Measurements from ENCODE around the gene CDC7.
"Not testable (repeated sequence)": the region's sequence is repeated elsewhere in the genome, so short reads cannot be mapped to it uniquely, and the experiment has no call there.

Gene CDC7

DNA sequence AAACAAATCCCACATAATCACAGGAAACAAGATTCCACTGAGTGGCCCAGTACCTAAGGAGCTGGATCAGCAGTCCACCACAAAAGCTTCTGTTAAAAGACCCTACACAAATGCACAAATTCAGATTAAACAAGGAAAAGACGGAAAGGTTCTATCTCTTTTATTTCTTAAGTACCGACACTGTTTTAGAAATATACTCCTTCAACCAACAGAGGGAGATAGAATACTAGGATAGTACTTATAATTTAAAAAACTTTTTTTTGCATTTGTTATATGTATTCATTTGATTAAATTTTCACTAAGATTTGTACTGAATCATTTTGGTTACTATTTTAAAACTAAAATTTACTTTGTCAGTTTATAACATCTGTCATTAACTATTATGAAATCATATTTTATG is 12.5 kb downstream of the CDC7 start:
- no peak for DNase-seq

DNA sequence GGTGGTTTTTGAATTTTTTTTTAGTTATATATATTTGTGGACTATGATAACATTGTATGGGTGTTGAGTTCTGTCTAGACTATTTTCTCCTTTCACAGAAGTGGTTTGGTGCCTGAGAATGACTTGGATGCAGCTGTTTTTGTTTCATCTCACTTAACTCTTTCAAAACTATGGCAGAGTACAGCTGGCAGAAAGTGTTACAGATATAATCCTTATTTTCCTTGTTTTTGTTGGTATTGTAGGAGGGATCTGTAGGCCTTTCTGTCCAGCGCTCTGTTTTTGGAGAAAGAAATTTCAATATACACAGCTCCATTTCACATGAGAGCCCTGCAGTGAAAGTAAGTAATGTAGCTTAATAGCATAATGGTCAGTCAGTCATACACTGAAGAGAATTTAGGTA is 13.1 kb downstream of the CDC7 start:
- DNase-seq: no peak

DNA sequence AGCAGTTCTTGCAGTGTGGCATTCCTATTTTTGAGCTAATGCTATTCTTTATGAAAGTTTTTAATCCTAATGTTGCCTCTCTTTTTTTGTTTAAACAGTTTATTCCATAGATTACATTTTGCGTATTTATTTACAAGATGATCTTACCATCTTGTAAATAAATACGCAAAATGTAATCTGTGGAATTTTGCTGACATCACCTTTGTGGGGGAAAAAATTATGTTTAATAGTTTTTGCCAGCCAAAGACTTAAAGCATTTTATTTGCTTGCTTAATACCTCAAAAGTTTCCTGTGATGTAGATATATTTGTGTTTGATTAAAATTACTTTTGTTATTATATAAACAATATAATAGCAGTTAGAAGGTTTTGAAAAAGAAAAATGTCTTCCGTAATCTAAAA is 15.3 kb downstream of the CDC7 start:
- no peak for DNase-seq

DNA sequence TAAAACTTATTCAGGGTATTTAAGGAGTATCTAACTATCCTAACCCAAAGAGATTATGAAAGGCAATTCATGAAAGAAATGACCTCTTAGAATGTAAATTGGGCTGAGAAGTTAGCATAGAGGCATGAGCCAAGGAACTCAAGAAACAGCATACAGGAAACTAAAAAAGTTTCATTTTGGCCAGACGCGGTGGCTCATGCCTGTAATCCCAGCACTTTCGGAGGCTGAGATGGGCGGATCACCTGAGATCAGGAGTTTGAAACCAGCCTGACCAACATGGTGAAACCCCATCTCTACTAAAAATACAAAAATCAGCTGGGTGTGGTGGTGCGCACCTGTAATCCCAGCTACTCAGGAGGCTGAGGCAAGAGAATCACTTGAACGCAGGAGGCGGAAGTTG is 16.0 kb downstream of the CDC7 start:
- DNase-seq: not testable (repeated sequence)

DNA sequence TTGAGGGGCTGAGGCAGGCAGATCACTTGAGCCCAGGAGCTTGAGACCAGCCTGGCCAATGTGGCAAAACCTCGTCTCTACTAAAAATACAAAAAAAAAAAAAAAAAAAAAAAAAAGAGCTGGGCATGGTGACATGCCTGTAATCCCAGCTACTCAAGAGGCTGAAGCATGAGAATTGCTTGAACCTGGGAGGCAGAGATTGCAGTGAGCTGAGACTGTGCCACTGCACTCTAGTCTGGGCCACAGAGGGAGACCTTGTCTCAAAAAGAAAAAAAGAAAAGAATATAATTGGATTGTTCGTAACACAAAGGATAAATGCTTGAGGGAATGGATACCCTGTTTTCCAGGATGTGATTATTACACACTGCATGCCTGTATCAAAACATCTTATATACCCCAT is 18.5 kb downstream of the CDC7 start:
- DNase-seq: not testable (repeated sequence)

DNA sequence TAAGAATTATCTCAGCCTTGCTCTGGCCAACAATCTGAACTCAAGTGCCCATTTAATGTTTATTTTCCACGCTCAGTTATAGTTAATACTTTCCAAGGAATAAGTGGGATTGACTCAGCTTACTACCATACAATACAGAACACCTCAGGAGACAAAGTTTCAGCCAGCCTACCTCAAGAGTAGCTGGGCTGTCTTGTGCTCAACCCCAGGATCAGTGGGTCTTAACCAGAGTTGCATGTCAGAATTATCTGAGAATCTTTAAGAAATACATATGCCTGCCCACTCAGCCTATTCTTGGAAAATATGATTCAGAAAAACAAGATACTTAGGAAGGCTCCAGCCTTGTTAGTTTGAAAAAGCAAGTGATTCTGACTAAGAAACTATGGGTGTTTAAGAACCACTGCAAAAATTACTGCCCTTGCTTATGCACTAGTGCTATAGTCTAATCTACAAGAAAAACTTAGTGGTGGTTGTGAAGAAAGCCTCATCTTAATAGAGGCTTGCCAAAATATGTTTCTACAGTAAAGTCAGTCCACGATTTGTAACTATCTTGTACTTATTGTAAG is 20.4 kb downstream of the CDC7 start:
- DNase-seq: no peak

DNA sequence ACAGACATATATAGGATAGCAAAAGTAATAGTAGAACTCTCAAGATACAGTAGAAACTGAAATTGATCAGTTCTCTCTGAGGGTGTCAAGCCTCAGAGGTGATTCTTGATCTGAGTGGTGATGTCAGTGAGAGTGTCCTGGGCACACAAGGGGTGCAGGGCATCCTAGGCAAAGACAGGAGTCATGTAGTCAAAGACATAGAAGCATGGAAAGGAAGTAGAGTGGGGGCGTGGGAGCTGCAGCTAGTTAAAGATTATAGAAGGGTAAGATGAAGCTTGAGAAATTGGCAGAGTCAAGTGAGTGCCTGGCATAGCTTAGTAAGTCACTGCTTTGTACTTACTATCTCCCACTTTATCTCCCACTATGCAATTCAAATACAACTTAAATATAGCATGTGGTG is 22.8 kb downstream of the CDC7 start:
- peak; percentile 26 to 37 for DNase-seq

DNA sequence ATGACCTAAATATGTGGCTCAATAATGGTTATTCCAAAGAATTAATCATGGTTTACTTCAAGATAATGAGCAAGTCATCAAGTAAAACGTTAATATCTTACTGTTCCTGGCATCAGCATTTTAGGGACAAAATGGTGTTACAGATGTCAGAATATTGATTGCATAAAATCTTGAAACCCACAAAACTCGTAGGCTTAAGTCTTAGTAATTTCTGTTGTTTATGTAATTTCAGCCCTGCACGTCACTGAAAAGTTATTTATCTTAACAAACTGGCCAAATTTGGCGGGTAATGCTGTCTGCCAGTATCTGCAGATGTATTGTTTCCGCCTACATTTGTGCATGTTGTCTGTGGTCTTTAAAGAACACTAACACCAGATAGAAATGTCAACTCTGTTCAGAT is 25.8 kb downstream of the CDC7 start:
- no peak for DNase-seq

DNA sequence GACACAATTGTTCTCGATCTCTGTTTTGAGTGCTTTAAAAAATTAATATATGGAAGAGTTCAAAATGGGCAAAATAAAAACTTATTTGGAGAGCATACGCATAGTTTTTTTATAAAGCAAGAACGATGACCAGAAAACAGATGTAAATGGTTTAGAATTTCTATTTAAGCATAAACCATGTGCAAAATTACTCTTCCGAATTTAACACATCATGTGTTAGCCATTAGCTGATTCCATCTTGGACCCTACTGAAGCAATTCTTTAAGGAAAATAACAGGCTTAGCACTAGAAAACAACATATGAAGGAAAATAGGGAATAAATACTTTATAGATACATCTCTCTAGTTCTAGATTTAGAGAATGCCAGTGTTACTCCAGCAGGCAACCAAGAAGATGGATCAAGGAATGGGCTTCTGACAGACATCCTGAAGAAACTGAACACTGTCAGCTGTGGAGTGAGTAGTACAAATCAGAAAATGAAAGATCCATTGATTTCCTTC is 26.7 kb downstream of the CDC7 start:
- DNase-seq: no peak

DNA sequence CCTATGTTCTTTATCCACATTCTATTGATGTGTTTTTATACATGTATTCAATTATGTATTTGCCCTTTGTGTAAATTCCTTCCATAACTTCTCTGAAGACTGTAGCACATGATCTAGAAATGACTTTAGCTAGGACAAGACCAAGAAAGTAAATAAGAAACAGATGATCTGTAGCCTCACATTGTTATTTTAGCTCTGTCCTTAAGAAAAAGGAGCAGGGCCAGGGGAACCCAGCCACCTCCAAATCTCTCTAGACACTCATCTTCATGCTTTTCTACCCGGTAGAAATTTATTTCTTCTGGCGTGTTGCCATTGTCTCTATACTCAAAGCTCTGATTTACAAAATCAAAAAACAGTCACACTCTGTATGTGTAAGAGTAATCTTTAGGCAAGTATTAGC is 27.1 kb downstream of the CDC7 start:
- no peak for DNase-seq

DNA sequence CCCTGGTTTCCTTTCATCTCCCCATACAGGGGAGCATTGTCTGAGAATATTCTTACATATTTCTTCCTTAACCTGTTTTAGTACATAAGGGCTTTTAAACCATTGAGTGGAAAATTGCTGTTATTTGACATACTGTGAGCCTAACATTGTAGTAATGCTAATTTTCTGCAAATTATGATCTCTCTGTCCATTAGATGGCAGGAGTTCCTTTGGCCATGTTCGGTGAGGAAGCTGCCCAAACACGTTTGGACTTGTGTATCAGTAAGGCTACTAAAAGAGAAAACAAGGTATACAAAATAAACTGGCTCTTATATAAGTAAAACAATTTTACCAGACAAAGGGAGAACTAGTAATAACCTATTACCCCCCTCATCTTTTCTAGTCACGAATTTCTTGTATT is 29.2 kb downstream of the CDC7 start:
- no peak for DNase-seq

DNA sequence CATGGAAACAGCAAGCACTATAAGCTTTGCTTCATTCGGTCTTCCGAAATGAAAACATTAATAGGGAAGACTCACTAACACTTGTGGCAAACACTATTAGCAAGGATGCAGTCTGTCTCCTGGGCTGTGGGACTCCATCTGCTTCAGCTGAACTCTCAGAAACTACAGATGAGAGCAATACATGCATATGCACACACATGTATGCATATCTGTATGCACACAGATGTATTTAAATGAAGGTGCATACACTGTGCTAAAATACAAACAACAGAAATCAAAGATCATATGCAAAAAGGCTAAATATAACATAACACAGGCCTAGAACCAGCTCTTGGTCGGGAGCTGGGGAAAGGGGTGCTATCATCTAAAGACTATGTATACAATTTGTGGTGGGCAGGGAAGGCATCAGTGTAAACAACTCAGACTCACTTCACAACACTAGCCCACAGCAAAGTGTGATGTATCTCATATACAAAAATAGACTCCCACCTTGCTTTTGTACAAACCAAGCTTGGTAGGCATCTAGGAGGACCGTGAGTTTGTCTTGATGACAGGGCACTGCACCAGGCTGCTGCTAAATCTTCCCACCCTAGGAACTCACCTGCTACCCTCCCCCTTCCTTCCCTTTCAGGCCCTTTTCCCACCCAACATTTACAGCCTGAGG is 32.8 kb downstream of the CDC7 start:
- no peak for DNase-seq

DNA sequence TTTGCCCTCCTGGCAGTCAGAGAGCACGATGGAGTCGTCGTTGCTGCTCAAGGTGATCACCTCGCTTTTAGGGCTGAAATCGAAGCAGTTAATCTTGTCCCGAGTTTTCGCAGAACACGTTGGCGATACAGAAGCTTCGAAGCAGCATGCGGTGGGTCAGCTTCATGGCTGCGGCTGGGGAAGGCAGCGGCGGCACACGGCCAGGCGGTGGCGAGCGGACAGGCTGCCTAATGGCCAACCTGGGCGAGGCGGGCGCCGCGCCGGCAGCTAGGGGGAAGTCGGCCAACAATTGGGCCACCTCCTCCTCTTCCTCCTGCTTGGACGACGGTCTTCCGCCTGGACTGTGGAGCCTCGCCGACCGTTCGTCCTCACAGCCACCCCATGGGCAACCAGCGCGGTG is 34.8 kb downstream of the CDC7 start:
- DNase-seq: no peak

DNA sequence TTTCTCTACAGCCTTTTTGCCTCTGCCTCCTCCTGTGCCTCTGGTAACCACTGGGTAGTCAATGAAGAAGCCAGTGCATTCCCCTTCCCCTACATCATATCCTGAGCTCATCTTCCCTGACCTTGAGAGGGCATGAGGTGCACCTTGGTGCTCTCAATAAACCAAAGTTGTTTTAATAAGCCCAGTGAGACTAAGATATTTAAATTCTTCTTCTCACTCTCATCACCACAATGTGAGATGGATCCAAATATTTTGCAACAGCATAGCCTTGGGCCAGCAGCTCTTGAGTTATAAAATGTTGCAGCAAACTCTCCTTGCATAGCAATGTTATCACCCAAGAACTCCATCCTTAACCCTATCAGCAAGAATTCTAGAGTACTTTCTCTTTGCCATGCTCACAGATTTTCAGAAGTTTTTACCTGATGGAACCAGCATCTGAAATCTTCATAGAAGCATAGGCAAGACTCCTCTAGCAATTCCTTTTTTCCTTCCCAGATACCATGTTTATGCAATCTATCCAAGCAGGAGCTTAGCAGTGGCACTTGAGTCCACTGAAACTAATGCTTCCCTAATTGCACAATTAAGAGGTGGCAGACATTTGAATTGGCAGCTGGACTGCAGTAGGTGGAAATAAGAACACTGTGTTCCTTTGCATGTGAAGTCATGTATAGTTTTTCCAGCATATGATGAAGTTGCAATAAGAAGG is 36.8 kb downstream of the CDC7 start:
- no peak for DNase-seq

DNA sequence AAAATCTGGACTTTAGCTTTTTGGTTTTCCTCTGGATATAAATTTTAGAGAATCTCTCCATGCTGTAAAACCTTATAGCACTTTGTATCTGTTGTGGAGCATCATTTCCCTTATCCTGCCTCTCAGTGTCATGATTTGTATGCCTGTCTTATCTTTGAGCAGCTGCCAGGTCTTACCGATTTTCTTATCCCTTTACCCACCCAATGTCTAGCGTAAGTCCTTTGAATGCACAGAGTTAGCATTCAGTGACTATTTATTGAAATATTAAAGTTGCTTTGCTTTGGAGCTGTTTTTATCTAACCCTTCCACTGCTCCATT is 37.3 kb downstream of the CDC7 start:
- DNase-seq: no peak

DNA sequence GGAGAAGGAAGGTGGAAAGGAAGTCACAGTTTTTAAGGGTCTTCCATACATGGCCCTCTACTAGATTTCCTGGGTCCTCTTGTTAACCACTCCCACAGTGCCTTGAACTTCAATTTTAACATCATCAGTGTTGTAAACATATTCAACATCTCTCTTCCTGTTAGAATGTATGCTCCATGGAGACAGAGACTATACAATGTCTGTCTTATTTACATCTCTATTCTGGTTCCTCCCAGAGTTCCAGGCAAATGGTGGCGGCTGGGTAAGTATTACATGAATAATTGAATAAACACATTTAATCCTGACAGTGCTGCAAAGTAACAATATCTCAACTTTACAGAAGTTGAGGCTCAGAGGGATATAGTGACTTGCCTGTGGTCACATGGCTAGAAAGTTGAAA is 40.3 kb downstream of the CDC7 start:
- DNase-seq: no peak

DNA sequence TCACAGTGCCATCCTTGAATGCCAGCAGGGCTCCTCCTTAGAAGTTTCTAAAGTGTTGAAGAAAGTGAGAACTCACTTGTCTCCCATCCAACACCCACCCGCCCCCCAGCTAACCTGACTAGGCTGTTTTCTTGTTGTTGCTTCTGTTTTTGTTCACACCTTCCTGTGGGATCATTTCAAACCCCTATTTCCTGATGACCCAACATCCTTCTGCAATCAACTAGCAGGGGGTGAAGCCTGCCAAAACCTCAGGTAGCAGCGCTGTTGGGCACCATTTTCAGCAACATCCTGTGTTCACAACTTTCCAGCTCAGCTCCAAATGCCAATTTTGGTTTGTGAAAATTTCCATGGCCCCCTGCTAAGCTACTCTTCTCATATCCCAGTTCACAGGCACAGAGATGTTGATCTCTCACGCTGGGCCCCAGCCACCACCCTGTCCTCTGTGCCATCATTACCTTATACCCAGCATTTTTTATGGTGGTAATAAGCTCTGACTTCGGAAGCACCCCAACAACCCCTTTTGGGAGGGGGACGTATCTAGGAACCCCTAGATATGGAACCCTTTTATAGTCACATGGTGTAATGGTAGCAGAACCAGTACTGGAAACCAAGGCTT is 41.4 kb downstream of the CDC7 start:
- DNase-seq: no peak

DNA sequence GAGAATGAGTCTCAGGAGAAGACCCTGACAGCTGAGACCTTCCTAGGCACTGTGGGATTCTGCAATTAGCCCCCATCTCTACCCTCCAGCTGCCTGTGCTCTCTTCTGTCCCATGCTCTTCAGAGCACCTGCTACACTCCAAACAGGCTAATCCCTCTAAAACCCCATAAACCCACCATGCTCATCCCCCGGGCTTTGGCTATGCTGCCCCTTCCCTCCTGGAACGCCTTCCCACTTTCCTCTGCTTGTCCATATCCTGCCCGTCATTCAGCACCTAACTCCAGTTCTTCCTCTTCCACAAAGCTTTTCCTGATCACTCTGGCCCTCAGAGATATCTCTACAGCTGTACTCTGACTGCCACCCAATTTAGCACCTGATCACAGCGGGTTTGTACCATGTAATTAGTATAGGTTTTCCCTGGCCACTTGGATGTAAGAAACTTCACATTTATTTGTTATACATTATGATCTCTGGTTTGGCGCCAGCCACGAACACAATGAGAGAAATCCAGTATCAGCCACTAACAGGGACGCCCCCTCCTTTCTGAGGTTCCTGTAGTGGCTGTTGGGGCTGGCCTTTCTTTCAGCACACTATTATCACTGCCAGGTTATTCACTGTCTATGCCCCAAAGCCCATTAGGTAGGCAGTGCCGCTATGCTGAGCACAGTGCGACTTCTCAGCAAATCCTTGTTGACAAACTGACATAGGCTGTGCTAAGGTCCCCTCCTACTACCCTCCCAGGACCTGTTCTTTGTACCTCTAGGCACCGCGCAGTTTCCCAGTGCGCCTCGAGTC is 45.1 kb downstream of the CDC7 start:
- DNase-seq: no peak

DNA sequence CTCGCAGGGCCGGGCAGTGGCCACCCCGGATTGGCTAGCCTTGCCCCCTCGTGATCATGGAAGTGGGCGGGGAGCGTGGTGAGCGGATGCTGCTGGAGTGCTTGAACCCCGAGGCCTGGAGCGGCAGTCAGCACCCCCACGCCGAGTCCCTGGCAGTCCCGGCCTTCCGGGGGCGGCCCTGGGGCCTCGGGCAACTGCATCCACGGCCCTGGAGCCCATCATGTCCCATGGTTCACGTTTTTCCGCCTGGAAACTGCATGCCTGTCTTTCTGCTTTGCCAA is 45.6 kb downstream of the CDC7 start:
- no peak for DNase-seq

DNA sequence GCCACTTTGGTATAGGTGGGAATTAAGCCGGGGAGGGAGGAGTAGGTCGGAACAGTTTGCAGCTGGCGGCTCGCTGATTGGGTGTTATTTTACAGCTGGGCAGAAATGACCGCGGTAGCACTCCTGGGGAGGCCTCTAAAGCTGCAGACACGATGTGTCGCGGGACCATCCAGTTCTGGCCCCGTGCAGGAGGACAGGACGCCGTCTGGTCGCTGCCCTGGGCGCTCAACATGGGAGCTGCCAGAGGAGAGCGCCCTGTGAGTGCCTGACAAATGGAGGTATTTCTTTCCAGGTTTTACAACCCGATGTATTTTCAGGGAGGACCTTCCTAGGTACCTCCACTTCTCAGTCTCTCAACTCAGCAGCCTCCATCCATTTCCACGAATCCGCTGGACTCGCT is 46.2 kb downstream of the CDC7 start:
- no peak for DNase-seq

DNA sequence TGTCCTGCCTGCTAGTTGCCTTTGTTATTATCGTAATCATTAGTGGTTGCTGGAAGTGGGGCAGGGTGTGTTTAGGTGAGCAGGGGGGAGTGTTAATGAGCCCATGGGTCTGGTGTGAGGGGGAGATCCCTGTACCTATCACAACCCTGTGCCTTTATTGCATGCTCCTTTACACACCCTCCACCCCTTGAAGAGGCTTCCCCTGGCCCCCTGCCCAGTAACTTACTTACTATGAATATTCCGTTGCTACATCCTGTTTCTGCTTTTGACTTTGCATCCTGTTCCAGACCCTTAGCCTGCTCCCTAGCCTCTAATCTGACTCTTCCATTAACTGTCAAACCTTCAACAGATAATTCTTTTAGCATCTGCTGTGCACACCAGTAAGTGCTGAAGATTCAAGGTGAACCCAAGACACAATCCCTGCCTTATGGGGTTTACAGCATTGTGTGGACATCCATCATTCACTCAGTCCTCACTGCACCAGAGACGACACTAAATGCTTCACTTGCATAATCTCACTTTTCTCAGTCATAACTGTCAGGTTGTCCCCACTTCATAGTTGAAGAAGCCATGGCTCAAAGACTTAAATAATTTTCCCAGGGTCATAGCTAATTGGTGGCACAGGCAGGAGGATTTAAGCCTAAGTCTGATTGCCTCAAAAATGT is 47.9 kb downstream of the CDC7 start:
- peak in 1 of 2 donors; percentile 24 for DNase-seq

DNA sequence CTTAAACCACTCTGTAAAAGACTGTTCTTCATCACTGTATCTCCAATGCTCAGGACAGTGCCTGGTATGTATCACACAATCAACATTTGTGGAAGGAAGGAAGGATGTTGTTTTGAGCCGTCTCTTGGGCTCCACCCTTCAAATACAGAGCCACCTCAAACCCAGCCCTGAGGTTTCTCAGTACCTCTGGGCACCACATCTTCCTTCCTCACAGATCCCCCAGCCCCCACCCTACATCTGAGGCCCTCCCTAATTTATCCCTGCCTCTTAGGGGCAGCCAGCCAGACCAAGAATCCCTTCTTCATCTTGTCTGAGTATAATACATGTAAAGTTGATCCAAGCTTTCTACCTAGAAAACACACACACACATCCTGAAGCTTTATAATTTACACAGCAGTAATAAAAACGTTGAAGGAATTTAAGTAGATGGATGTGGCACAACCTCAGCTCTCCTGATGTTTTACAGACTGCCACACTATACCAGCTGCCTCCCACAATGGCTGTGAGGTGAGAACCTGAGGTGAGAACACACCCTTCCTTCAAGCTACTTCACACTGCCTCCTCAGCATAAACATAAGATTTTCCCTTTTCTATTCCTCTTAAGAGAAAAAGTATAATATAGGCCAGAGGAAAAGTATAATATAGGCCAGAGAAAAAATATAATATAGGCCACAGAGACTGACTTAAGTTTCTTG is 48.5 kb downstream of the CDC7 start:
- DNase-seq: no peak
